Fibroblast of upper back skin (primary cell): ENCODE measurements around the gene AZGP1.
"Not testable (repeated sequence)": the region's sequence is repeated elsewhere in the genome, so short reads cannot be mapped to it uniquely, and the experiment has no call there.

ENCODE experiments used
- DNase-seq: peaks from one replicate; pipeline ENCODE4 v3.0.0-alpha.2; 2013

Gene AZGP1

DNA sequence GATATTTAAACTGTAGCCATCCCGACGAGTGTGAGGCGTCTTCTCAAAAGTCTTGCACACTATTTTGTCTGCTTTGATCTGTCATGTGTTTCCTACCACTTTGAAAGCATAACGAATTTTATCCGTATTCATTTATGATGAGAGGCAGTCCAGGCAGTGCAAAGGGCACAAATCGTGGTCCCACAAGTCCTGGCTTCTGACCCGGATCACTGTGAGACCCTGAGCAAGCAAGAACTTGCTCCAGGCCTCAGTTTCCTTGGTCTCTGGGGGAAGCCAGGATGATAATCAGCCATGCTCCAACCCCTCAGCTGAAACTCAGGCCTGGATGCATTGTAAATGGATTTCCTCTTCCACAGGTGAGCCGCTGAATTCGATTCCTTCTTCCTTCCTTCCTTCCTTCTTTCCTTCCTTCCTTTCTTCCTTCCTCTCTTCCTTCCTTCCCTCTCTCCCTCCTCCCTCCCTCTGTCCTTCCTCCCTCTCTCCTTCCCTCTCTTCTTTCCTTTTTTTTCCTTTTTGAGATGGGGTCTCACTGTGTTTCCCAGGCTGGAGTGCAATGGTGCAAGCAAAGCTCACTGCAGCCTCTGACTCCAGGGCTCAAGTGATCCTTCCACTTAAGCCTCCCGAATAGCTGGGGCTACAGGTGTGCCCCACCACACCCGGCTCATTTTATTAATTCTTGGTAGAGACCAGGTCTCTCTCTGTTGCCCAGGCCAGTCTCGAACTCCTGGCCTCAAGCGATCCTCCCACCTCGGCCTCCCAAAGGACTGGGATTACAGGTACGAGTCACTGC lies 21.1 kb upstream of the AZGP1 start:
- DNase-seq: no peak

DNA sequence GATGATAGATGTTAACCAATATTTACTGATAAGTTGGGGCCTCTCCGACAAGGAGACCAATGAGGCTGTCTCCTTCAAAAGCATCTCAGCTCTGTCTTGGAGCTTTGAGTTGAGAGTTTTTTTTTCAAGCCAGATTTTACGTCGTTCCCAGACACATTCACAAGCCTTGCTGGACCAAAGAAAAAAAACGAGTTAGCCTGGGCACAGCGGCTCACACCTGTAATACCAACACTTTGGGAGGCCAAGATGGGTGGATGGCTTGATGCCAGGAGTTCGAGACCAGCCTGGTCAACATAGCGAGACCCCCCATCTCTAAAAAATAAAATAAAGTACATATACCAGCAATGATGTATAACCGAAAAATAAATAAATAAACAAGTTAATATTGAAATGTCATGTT lies 19.0 kb upstream of the AZGP1 start:
- no peak for DNase-seq

DNA sequence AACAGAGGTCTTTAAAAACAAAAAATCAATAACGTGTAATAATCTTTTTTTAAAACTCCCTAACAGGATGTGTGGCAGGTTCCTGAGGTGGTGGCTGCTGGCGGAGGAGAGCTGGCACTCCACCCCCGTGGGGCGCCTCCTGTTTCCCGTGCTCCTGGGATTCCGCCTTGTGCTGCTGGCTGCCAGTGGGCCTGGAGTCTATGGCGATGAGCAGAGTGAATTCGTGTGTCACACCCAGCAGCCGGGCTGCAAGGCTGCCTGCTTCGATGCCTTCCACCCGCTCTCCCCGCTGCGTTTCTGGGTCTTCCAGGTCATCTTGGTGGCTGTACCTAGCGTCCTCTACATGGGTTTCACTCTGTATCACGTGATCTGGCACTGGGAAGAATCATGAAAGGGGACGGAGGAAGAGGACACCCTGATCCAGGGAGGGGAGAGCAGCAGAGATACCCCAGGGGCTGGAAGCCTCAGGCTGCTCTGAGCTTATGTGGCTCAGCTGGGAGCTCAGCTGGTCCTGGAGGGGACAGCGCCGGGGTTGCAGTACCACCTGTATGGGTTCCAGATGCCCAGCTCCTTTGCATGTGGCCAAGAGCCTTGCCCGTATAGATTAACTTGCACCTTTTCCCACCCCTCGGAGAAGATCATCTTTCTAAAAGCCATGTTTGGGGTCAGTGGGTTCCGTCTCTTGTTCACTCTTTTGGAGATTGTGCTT lies 16.7 kb upstream of the AZGP1 start:
- DNase-seq: no peak

DNA sequence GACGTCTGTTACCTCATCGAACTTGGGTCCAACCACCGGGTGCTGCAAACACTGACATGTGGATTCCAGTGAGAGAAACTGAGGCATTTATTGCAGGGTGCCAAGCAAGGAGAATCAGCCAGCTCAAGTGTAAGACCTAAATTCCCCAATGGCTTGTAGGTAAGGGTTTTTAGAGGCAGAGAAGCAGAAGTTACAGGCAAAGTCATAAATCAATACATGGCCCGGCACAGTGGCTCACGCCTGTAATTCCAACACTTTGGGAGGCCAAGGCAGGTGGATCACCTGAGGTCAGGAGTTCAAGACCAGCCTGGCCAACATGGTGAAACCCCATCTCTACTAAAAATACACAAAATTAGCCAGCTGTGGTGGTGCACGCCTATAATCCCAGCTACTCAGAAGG lies 15.7 kb upstream of the AZGP1 start:
- not testable (repeated sequence) for DNase-seq

DNA sequence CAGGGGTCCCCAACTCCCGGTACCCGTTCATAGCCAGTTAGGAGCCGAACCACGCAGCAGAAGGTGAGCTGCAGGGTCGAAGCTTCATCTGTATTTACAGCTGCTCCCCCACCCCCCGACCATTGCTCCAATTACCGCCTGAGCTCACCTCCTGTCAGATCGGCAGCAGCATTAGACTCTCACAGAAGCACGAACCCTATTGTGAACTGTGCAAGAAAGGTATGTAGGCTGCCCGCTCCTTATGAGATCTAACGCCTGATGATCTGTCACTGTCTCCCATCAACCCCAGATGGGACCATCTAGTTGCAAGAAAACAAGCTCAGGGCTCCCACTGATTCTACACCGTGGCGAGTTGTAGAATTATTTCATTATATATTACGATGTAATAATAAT lies 14.6 kb upstream of the AZGP1 start:
- no peak for DNase-seq

DNA sequence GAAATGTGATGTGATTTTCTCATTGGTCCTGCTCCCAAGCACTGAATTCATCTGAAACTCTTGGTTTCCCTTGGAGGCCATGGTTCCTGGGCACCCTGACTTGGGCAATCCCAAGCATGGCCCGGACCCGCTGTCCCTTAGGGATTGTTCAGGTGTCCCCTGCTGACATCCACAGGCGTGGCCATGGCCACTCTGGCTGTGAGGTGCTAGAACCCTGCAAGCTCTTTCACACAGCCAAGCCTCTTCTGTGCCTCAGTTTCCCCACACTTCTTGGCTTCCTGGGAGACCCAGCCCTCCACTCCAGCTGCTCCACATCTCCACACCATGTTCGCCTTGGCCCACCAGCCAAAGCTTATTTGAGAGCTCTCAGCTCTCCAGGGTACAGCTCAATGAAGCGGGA lies 12.0 kb upstream of the AZGP1 start:
- DNase-seq: no peak

DNA sequence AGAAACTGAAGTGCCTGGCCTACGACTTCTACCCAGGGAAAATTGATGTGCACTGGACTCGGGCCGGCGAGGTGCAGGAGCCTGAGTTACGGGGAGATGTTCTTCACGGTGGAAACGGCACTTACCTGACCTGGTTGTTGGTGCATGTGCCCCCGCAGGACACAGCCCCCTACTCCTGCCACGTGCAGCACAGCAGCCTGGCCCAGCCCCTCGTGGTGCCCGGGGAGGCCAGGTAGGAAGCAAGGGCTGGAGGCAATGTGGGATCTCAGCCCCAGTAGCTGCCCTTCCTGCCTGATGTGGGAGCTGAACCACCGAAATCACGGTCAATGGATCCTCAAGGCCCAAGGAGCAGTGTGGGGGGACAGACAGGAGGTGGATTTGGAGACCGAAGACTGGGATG lies 11.5 kb upstream of the AZGP1 start:
- not testable (repeated sequence) for DNase-seq

DNA sequence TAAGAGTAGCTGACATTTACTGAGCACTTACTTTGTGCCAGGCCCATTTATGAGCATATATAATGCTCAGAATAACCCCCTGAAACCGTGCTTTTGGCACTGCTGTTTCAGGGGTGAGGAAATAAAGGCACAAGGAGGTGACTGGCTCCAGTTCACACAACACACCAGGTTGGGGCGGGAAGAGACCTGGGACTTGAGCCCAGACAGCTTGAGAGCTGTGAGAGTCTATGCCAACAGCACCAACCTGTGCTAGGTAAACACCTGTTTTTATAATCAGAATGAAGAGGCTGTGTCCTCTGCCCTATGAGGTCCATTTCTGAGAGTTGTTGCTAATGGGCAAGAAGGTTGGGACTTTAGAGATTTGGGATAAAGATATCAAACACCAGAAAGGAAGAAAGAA lies 8.8 kb upstream of the AZGP1 start:
- DNase-seq: no peak

DNA sequence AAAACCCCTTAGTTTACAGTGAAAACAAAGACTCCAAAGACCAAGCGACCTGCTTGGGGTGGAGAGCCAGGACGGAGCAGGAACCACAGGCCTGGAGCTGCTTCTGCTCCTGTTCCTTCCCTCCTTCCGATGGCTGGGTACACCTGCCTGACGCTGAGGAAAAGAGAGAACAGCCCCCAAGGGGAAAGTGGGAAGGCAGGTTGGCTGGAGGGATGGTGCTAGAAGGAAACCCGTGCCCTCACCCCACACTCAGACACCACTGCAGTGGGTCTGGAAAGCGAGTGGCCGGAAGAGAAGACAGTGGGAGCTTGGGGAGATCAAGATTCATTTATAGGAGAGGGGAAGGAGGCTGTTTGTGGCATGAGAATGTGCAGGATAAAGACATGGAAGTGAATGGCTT lies 5.2 kb upstream of the AZGP1 start:
- not testable (repeated sequence) for DNase-seq

DNA sequence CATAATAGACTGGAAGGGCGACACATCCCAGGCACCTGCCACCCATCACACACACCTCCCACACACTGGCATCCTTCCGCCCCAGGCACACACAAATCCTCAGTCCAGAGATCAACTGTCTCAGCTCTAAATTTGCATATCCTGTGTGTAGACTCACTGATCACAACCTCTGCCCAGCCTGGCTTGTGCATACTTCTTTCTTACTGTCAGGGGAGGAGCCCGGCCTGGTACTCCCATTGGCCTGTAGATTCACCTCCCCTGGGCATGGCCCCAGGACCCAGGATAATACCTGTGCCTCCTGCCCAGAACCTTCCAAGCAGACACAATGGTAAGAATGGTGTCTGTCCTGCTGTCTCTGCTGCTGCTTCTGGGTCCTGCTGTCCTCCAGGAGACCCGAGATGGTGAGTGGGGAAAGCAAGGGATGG lies 4.6 kb upstream of the AZGP1 start:
- DNase-seq: not testable (repeated sequence)

DNA sequence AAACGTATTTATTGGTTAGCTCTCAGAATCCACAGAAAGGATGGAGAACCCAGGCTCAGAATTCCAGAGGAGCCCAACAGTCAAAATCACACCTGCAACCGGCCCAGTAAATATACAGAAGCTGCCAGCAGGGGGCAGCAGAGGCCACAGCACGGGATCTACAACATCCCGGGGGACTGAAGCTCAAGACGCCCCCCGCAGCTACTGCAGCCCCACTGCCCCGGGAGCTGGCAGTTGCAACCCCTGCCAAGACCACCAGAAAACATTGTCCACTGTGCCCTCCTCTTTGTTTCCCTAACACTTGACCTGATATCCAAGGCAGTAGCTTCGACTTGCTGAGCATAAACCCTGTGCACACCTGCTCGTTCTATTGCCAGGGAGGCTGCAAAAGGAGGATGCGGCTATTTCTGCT lies 4.0 kb upstream of the AZGP1 start:
- DNase-seq: peak; percentile 4

DNA sequence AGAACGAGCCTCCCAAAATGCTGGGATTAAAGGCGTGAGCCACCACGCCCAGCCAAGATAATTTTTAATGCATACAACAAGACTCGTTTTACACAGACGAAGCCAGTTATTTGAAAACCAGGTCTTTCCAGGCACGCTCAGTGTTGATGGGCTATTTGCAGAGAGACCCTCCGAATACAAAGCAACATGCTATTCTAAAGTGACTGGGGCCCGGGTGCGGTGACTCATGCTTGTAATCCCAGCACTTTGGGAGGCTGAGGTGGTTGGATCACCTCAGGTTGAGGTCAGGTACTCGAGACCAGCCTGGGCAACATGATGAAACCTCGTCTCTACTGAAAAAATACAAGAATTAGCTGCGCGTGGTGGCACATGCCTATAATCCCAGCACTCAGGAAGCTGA lies 795 bp upstream of the AZGP1 start:
- DNase-seq: no peak

DNA sequence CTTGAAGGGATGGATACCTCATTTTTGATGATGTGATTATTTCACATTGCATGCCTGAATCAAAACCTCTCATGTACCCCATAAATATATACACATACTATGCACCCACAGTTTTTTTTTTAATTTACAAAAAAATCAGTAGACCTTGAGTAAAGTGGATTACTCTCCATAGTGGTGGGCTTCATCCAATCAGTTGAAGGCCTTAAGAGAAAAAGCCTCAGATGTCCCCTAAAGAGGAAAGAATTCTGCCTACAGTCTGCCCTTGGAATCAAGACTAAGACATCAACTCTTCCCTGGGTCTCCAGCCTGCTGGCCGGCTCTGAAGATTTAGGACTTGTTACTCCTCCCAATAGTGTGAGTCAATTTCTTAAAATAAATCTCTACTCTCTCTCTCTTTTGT lies 1.1 kb downstream of the AZGP1 start:
- DNase-seq: no peak

DNA sequence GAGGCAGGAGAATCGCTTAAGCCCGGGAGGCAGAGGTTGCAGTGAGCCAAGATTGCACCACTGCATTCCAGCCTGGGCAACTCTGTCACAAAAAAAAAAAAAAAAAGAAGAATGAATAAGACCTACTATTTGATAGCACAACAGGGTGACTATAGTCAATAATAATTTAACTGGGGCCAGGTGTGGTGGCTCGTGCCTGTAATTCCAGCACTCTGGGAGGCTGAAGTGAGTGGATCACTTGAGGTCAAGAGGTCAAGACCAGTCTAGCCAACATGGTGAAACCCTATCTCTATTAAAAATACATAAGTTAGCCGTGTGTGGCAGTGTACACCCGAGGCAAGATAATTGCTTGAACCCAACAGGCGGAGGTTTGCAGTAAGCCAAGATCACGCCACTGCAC lies 2.0 kb downstream of the AZGP1 start:
- DNase-seq: not testable (repeated sequence)

DNA sequence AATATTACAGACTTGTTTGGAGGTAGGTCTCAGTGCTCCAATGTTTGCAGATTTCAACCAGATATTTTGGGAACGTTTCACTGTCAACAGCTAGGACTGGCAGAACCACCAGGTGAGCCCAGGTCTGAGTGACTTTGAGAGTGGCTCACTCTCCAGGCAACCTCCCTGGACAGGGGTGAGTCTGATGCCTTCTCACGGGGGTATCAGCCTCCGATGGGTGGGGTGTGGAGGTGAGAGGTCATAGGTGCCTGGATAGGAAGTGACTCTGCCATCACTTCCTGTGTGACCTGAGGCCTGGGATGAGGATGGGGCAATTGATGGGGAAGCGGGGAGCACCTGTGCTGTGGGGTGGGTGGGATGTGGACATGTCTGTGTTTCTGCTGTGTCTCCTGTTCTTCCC lies 4.6 kb downstream of the AZGP1 start:
- DNase-seq: no peak

DNA sequence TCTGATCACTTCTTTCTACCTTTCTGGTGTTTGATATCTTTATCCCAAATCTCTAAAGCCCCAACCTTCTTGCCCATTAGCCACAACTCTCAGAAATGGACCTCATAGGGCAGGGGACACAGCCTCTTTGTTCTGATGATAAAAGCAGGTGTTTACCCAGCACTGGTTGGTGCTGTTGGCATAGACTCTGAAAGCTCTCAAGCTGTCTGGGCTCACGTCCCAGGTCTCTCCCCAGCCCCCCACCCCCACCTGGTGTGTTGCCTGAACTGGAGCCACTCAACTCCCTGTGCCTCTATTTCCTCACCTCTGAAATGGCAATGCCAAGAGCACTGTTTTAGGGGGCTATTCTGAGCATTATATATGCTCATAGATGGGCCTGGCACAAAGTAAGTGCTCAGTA lies 6.0 kb downstream of the AZGP1 start:
- not testable (repeated sequence) for DNase-seq

DNA sequence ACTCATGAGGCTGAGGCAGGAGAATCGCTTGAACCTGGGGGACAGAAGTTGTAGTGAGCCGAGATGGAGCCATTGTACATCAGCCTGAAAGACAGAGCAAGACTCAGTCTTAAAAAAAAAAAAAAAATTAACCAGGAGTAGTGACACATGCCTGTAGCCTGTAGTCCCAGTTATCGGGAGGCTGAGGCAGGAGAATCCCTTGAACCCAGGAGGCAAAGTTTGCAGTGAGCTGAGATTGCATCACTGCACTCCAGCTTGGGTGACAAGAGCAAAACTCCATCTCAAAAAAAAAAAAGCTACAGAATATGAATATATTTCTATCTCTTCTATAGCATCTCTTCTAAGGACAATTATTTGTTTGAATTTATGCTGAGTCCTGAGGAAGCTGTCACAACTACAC lies 6.5 kb downstream of the AZGP1 start:
- no peak for DNase-seq

DNA sequence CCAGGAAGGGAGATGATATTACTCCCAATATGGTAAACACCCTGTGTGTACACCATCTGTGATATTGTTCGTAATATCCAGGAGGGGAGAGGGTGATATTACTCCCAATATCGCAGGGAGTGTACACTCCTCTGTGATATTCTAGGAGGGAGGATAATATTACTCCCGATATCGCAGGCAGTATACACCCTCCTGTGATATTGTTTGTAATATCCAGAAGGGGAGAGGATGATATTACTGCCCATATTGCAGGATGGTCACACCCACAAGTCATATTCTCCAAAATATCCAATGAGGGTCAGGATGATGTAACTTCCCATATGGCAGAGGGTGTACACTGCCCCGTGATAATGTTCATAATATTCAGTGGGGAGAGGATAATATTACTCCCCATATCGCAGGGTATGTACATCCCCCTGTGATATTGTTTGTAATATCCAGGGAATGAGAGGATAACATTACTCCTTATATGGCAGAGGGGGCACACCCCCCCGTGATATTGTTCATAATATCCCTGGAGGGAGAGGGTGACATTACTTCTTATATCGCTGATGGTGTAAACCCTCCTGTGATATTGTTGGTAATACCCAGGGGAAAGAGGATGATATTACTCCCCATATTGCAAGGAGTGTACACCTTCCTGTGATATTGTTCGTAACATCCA lies 17.1 kb downstream of the AZGP1 start:
- no peak for DNase-seq

DNA sequence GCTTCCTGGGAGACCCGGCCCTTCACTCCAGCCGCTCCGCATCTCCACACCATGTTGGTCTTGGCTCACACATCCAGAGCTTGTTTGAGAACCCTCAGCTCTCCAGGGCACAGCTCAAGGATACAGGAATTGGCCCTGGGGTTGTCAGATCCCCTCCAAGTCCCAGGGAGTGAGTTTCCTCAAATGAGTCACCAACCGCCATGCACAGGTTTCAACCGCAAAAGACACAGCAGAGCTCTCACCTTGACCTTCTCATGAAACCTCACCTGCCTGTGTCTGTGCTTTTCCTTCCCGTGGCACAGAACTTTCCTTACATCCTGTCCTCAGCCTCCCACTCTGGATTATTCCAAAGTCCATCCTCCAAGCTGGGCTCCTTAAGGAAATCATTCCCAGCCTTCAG lies 20.6 kb downstream of the AZGP1 start:
- no peak for DNase-seq

DNA sequence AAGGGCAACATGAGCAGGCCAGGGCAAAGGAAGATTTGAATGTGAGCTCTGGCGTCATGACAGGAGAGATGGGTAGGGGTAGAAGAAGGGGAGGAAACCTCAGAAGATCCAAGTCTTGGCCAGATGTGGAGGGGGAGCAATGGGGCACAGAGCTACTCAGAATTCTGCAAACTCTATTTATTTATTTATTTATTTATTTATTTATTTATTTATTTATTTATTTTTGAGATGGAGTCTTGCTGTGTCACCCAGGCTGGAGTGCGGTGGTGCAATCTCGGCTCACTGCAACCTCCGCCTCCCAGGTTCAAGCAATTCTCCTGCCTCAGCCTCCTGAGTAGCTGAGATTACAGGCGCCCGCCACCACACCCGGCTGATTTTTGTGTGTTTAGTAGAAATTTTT lies 21.2 kb downstream of the AZGP1 start:
- not testable (repeated sequence) for DNase-seq

DNA sequence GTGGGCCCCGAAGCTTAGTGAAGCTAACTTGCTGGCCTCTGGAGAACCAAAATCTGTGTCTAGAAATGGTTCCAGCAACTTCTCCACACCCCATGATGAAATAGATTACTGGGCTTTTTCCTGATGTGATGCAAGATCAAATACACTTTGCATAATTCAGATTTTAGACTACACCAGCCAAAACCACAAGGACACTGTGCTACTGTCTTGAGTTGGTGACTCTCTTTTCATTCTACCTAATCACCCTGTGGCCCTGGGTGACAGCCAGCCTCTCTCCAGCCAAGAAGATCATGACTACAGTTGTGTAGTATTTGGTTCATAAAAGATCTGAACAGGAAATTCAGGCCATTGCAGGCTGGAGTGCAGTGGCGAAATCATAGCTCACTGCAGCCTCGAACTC lies 22.2 kb downstream of the AZGP1 start:
- DNase-seq: peak; percentile 42

DNA sequence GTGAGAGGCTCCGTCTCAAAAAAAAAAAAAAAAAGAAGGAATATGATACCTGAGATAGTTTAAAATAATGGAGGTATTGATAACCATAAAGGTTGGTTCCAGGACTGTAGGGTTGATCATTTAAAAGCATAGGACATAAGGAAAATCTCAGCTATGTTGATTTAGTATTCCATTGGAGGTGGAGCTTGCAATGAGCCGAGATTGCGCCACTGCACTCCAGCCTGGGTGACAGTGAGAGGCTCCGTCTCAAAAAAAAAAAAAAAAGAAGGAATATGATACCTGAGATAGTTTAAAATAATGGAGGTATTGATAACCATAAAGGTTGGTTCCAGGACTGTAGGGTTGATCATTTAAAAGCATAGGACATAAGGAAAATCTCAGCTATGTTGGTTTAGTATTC lies 23.2 kb downstream of the AZGP1 start:
- not testable (repeated sequence) for DNase-seq

DNA sequence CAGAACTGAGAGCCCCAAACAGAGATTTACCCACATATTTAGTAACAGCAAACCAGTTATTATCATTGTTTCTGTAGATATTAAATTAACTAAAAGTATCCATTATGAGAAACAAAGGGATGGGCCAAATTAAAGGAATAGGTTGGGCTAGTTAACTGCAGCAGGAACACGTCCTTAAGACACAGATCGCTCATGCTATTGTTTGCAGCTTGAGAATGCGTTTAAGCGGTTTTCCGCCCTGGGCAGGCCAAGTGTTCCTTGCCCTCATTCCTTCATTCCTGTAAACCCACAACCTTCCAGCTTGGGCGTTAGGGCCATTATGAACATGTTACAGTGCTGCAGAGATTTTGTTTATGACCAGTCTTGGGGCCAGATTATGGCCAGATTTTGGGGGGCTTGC lies 25.0 kb downstream of the AZGP1 start:
- not testable (repeated sequence) for DNase-seq

DNA sequence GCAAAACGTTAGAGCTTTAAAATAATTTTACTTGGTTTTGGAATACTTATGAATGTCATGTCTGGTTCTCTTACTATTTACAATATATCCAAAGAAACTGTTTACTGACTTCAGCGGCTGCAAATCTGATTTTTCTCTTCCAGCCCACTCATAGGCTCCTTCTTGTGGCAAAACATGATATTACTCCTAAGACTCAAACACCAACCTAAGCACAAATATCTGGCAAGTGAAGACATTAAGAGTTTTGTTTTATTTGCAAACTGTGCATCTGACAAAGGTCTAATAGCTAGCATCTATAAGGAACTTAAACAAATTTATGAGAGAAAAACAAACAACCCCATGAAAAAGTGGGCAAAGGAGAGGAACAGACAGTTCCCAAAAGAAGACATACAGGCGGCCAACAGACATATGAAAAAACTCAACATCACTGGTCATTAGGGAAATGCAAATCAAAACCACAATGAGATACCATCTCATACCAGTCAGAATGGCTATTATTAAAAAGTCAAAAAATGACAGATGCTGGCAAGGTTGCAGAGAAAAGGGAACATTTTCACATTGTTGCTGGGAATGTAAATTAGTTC lies 26.1 kb downstream of the AZGP1 start:
- no peak for DNase-seq
